ENCODE measurements around the gene RBM33. TPM values are rescaled to one million over a fixed set of nuclear protein-coding genes. Genes with fewer than 3 reads are reported as not detected.

Gene RBM33
- polyA plus RNA-seq, 2 of the 4 experiments (the other 2 are of a cell fraction): 21.7 to 21.9 TPM

GRCh38 chr7:155815332-155816191 is 171.1 kb downstream of the RBM33 start:
- ChIA-PET POLR2A (no interaction called here), CTCF (interaction anchor here (0.5 to 7.4 kb wide), 33 partner anchors 9 to 1069 kb away, joined by 3 to 55 read pairs (median 4); no protein-coding TSS in a partner anchor)
- 15% methylated on average over 16 of the region's 20 CpGs for WGBS (ENCODE audit: missing lambda C conversion rate)
- DNase-seq (ENCODE audit: low read depth in 1 of 2, low spot score in 1 of 2): peak; percentile 63 to 81
- Histone ChIP-seq H3K4me3 (no peak overlapping the region), H3K4me1 (peaks cover 24% of the 10 kb centered on the region), H3K9me3 (no peaks in the 10 kb centered on the region; the same call in 2 of the 3 replicates), H3K4me2 (peak overlapping the region; percentile 57), H3K27ac (peak overlapping the region; percentile 66 to 88)
- FAIRE-seq: no peak
- TF ChIP-seq, protein P1, sequence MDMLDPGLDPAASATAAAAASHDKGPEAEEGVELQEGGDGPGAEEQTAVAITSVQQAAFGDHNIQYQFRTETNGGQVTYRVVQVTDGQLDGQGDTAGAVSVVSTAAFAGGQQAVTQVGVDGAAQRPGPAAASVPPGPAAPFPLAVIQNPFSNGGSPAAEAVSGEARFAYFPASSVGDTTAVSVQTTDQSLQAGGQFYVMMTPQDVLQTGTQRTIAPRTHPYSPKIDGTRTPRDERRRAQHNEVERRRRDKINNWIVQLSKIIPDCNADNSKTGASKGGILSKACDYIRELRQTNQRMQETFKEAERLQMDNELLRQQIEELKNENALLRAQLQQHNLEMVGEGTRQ (IDR thresholded peaks at IDR 0.05): no peak
- TF ChIP-seq SMC3 (IDR thresholded peaks at IDR 0.05) (peak; percentile 98), EHMT2 (IDR thresholded peaks at IDR 0.05; ENCODE audit: low read depth) (no peak), CBX2 (IDR thresholded peaks at IDR 0.05; ENCODE audit: borderline replicate concordance, low read depth) (no peak), HOXB5 (CRISPR knock-in tag; IDR thresholded peaks at IDR 0.05) (no peak), PHF8 (IDR thresholded peaks at IDR 0.05; ENCODE audit: borderline replicate concordance, low read depth) (no peak), JUN (IDR thresholded peaks at IDR 0.05) (peak in 1 of 2 experiments; percentile 35; a peak in 1 of 5 replicates), MAZ (IDR thresholded peaks at IDR 0.05; ENCODE audit: borderline replicate concordance, low read depth, low read length) (0 out of 2 replicates have a peak, but pooled peaks have one; percentile 37), KDM1A (IDR thresholded peaks at IDR 0.05; ENCODE audit: low read depth) (no peak), ESRRA (IDR thresholded peaks at IDR 0.05; ENCODE audit: borderline replicate concordance, low read length) (no peak), RAD21 (conservative IDR thresholded peaks at IDR 0.05 in 1 of 2, IDR thresholded peaks at IDR 0.05 in 1 of 2) (peak; percentile 96 to 99), BHLHE40 (IDR thresholded peaks at IDR 0.05; ENCODE audit: low read depth, low read length) (no peak), NFE2L2 (conservative IDR thresholded peaks at IDR 0.05; ENCODE audit: low read length) (no peak)
- TF ChIP-seq, protein P2, sequence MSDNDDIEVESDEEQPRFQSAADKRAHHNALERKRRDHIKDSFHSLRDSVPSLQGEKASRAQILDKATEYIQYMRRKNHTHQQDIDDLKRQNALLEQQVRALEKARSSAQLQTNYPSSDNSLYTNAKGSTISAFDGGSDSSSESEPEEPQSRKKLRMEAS (IDR thresholded peaks at IDR 0.05): 0 out of 2 replicates have a peak, but pooled peaks have one; percentile 15
- TF ChIP-seq, protein P3, sequence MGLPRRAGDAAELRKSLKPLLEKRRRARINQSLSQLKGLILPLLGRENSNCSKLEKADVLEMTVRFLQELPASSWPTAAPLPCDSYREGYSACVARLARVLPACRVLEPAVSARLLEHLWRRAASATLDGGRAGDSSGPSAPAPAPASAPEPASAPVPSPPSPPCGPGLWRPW (IDR thresholded peaks at IDR 0.05): no peak
- TF ChIP-seq, protein P4, sequence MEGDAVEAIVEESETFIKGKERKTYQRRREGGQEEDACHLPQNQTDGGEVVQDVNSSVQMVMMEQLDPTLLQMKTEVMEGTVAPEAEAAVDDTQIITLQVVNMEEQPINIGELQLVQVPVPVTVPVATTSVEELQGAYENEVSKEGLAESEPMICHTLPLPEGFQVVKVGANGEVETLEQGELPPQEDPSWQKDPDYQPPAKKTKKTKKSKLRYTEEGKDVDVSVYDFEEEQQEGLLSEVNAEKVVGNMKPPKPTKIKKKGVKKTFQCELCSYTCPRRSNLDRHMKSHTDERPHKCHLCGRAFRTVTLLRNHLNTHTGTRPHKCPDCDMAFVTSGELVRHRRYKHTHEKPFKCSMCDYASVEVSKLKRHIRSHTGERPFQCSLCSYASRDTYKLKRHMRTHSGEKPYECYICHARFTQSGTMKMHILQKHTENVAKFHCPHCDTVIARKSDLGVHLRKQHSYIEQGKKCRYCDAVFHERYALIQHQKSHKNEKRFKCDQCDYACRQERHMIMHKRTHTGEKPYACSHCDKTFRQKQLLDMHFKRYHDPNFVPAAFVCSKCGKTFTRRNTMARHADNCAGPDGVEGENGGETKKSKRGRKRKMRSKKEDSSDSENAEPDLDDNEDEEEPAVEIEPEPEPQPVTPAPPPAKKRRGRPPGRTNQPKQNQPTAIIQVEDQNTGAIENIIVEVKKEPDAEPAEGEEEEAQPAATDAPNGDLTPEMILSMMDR (IDR thresholded peaks at IDR 0.05): peak; percentile 90
- peak; percentile 67 to 87 for ATAC-seq

GRCh38 chr7:155816192-155816508 is 171.7 kb downstream of the RBM33 start:
- POLR2A ChIA-PET: no interaction called here
- Histone ChIP-seq H3K4me2 (no peak overlapping the region), H3K9me3 (no peaks in the 10 kb centered on the region; the same call in 2 of the 3 replicates), H3K4me3 (no peak overlapping the region), H3K27ac (peak overlapping the region; percentile 66 to 88), H3K4me1 (peaks cover 18% of the 10 kb centered on the region)
- 73% methylated on average over 1 of the region's 12 CpGs for WGBS (ENCODE audit: missing lambda C conversion rate)
- no peak; a peak in 2 of 6 replicates for ATAC-seq
- CTCF ChIA-PET: interaction anchor here (0.5 to 7.4 kb wide), 19 partner anchors 9 to 1068 kb away, joined by 3 to 55 read pairs (median 6); no protein-coding TSS in a partner anchor
- TF ChIP-seq ESRRA (IDR thresholded peaks at IDR 0.05; ENCODE audit: borderline replicate concordance, low read length) (no peak), PHF8 (IDR thresholded peaks at IDR 0.05; ENCODE audit: borderline replicate concordance, low read depth) (no peak), HEYL (CRISPR knock-in tag; IDR thresholded peaks at IDR 0.05) (no peak), BHLHE40 (IDR thresholded peaks at IDR 0.05; ENCODE audit: low read depth, low read length) (no peak), RCOR1 (IDR thresholded peaks at IDR 0.05; ENCODE audit: low read depth, low read length) (no peak), JUN (IDR thresholded peaks at IDR 0.05) (no peak), KDM1A (IDR thresholded peaks at IDR 0.05; ENCODE audit: low read depth) (no peak), HOXB13 (CRISPR knock-in tag; IDR thresholded peaks at IDR 0.05; ENCODE audit: low read depth) (no peak), ZFP36 (IDR thresholded peaks at IDR 0.05; ENCODE audit: borderline replicate concordance, partially characterized antibody) (no peak), SREBF2 (IDR thresholded peaks at IDR 0.05) (no peak)
- TF ChIP-seq, protein P5, sequence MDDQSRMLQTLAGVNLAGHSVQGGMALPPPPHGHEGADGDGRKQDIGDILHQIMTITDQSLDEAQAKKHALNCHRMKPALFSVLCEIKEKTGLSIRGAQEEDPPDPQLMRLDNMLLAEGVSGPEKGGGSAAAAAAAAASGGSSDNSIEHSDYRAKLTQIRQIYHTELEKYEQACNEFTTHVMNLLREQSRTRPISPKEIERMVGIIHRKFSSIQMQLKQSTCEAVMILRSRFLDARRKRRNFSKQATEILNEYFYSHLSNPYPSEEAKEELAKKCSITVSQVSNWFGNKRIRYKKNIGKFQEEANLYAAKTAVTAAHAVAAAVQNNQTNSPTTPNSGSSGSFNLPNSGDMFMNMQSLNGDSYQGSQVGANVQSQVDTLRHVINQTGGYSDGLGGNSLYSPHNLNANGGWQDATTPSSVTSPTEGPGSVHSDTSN (IDR thresholded peaks at IDR 0.05): no peak
- TF ChIP-seq, protein P6, sequence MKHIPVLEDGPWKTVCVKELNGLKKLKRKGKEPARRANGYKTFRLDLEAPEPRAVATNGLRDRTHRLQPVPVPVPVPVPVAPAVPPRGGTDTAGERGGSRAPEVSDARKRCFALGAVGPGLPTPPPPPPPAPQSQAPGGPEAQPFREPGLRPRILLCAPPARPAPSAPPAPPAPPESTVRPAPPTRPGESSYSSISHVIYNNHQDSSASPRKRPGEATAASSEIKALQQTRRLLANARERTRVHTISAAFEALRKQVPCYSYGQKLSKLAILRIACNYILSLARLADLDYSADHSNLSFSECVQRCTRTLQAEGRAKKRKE (CRISPR knock-in tag; IDR thresholded peaks at IDR 0.05; ENCODE audit: low read depth): no peak
- TF ChIP-seq, protein P7, sequence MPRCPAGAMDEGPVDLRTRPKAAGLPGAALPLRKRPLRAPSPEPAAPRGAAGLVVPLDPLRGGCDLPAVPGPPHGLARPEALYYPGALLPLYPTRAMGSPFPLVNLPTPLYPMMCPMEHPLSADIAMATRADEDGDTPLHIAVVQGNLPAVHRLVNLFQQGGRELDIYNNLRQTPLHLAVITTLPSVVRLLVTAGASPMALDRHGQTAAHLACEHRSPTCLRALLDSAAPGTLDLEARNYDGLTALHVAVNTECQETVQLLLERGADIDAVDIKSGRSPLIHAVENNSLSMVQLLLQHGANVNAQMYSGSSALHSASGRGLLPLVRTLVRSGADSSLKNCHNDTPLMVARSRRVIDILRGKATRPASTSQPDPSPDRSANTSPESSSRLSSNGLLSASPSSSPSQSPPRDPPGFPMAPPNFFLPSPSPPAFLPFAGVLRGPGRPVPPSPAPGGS (IDR thresholded peaks at IDR 0.05): no peak
- TF ChIP-seq, protein P2 (IDR thresholded peaks at IDR 0.05): no peak
- TF ChIP-seq, protein P1 (IDR thresholded peaks at IDR 0.05): no peak
- no peak for DNase-seq (ENCODE audit: low read depth in 1 of 2, low spot score in 1 of 2)
- no peak for FAIRE-seq

Data from A549 (cell line).